ENCODE measurements around the gene ARMC12.

The ARMC12 gene

DNA sequence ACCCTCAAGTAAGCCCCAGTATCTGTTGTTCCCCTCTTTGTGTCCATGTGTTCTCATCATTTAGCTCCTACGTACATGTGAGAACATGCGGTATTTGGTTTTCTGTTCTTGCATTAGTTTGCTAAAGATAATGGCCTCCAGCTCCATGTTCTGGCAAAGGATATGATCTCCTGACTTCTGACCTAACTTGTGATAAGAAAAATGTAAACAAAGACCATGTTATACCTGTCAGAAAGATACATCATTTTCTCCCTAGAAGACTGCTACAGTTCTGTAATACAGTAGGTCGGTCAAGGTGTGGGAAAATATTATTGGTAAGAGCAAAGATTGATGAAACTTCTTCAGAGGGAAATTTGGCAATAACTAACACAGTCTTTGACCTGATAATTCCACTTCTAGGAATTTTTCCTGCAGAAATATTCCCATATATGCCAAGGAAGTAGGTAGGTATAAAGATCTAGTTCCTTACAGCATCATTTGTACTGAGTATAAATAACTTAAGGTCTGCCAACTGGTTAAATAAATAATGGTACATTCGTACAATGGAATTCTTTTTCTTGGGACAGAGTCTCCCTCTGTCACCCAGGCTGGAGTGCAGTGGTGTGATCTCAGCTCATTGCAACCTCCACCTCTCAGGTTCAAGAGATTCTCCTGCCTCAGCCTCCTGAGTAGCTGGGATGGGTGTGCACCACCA lies 29.0 kb upstream of the ARMC12 start:
- no peaks in the 10 kb centered on the region; the same call in 1 of the 2 replicates for H3K9me3 ChIP-seq (ENCODE audit: low read length)
- H3K79me2 ChIP-seq (ENCODE audit: insufficient read depth, low read length): no peaks in the 10 kb centered on the region
- no peak overlapping the region for H2AFZ ChIP-seq (ENCODE audit: low read length)
- H3K4me2 ChIP-seq (ENCODE audit: low read length): no peak overlapping the region
- H3K9me2 ChIP-seq (ENCODE audit: low read depth, low read length): no peaks in the 10 kb centered on the region
- H3K9ac ChIP-seq (ENCODE audit: low read length): no peak overlapping the region
- no peak overlapping the region for H3K4me3 ChIP-seq (ENCODE audit: low read depth, low read length, poor library complexity, severe bottlenecking)
- no peak overlapping the region for H3K27ac ChIP-seq (ENCODE audit: low read depth, low read length, poor library complexity, severe bottlenecking)
- H4K20me1 ChIP-seq (ENCODE audit: insufficient read depth, low read length): no peaks in the 10 kb centered on the region
- H3F3A ChIP-seq (ENCODE audit: insufficient read depth, low read length): no peaks in the 10 kb centered on the region
- H3K4me1 ChIP-seq (ENCODE audit: insufficient read depth, low read length, severe bottlenecking): peaks cover under 1% of the 10 kb centered on the region
- TF ChIP-seq EZH2 (IDR thresholded peaks at IDR 0.05; ENCODE audit: borderline replicate concordance, low read length): no peak
- TF ChIP-seq, protein P1, sequence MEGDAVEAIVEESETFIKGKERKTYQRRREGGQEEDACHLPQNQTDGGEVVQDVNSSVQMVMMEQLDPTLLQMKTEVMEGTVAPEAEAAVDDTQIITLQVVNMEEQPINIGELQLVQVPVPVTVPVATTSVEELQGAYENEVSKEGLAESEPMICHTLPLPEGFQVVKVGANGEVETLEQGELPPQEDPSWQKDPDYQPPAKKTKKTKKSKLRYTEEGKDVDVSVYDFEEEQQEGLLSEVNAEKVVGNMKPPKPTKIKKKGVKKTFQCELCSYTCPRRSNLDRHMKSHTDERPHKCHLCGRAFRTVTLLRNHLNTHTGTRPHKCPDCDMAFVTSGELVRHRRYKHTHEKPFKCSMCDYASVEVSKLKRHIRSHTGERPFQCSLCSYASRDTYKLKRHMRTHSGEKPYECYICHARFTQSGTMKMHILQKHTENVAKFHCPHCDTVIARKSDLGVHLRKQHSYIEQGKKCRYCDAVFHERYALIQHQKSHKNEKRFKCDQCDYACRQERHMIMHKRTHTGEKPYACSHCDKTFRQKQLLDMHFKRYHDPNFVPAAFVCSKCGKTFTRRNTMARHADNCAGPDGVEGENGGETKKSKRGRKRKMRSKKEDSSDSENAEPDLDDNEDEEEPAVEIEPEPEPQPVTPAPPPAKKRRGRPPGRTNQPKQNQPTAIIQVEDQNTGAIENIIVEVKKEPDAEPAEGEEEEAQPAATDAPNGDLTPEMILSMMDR (IDR thresholded peaks at IDR 0.05; ENCODE audit: low read length): no peak
- H3K36me3 ChIP-seq (ENCODE audit: insufficient read depth, low read length): no peaks in the 10 kb centered on the region
- no peaks in the 10 kb centered on the region for H3K27me3 ChIP-seq (ENCODE audit: insufficient read depth, low read length)

DNA sequence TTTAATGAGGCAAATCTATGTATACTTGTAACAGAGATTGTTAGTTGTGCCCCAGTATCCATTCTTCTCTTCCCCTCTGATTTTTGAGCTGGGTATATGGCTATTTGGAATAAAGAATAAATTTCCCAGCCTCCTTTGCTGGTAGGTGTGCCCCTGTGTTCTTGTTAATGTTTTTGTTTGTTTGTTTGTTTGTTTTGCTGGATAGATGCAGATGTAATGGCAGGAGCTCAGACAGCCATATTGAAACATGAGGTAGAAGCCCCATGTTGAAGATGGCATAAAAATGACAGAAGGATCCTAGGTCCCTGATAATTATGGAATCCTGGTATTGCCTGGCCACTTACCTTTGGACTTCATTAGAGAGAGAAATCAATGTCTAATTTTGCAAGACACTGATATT lies 28.2 kb upstream of the ARMC12 start:
- no peak overlapping the region for H3K4me2 ChIP-seq (ENCODE audit: low read length)
- H3K9me2 ChIP-seq (ENCODE audit: low read depth, low read length): no peaks in the 10 kb centered on the region
- H3F3A ChIP-seq (ENCODE audit: insufficient read depth, low read length): no peaks in the 10 kb centered on the region
- no peaks in the 10 kb centered on the region for H3K79me2 ChIP-seq (ENCODE audit: insufficient read depth, low read length)
- no peaks in the 10 kb centered on the region for H4K20me1 ChIP-seq (ENCODE audit: insufficient read depth, low read length)
- no peak overlapping the region for H2AFZ ChIP-seq (ENCODE audit: low read length)
- no peaks in the 10 kb centered on the region for H3K27me3 ChIP-seq (ENCODE audit: insufficient read depth, low read length)
- TF ChIP-seq, protein P1 (IDR thresholded peaks at IDR 0.05; ENCODE audit: low read length): no peak
- TF ChIP-seq EZH2 (IDR thresholded peaks at IDR 0.05; ENCODE audit: borderline replicate concordance, low read length): no peak
- no peak overlapping the region for H3K9ac ChIP-seq (ENCODE audit: low read length)
- no peak overlapping the region for H3K27ac ChIP-seq (ENCODE audit: low read depth, low read length, poor library complexity, severe bottlenecking)
- H3K4me1 ChIP-seq (ENCODE audit: insufficient read depth, low read length, severe bottlenecking): peaks cover 8% of the 10 kb centered on the region
- H3K36me3 ChIP-seq (ENCODE audit: insufficient read depth, low read length): no peaks in the 10 kb centered on the region
- no peaks in the 10 kb centered on the region; the same call in 1 of the 2 replicates for H3K9me3 ChIP-seq (ENCODE audit: low read length)
- H3K4me3 ChIP-seq (ENCODE audit: low read depth, low read length, poor library complexity, severe bottlenecking): no peak overlapping the region

DNA sequence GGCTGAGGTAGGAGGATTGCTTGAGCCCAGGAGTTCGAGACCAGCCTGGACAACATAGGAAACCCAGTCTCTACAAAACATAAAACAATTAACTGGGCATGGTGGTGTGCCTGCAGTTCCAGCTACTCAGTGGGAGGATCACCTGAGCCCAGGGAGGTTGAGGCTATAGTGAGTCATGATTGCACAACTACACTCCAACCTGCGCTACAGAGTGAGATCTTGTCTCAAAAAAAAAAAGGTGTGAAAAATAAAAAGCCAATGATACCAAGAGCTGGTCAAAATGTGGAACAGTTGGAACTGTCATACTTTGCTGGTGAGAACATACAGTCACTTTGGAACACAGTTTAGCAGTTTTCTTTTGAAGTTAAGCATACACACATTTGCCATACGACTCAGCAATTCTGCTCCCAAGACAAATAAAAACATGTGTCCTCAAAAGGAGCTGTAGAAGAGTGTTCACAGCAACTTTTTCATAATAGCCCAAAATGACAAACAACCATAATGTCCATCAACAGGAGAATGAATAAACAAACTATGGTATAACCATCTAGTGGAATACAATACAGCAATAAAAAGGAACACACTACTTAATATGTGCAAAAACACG lies 26.5 kb upstream of the ARMC12 start:
- H3K4me2 ChIP-seq (ENCODE audit: low read length): no peak overlapping the region
- no peaks in the 10 kb centered on the region for H3K27me3 ChIP-seq (ENCODE audit: insufficient read depth, low read length)
- no peaks in the 10 kb centered on the region for H3K79me2 ChIP-seq (ENCODE audit: insufficient read depth, low read length)
- no peaks in the 10 kb centered on the region for H3K9me2 ChIP-seq (ENCODE audit: low read depth, low read length)
- no peaks in the 10 kb centered on the region for H3K36me3 ChIP-seq (ENCODE audit: insufficient read depth, low read length)
- H3K27ac ChIP-seq (ENCODE audit: low read depth, low read length, poor library complexity, severe bottlenecking): no peak overlapping the region
- no peak overlapping the region for H2AFZ ChIP-seq (ENCODE audit: low read length)
- H3K4me1 ChIP-seq (ENCODE audit: insufficient read depth, low read length, severe bottlenecking): peaks cover 15% of the 10 kb centered on the region
- H3K9ac ChIP-seq (ENCODE audit: low read length): no peak overlapping the region
- H3K9me3 ChIP-seq (ENCODE audit: low read length): no peaks in the 10 kb centered on the region
- no peaks in the 10 kb centered on the region for H4K20me1 ChIP-seq (ENCODE audit: insufficient read depth, low read length)
- TF ChIP-seq, protein P1 (IDR thresholded peaks at IDR 0.05; ENCODE audit: low read length): no peak
- no peak for TF ChIP-seq EZH2 (IDR thresholded peaks at IDR 0.05; ENCODE audit: borderline replicate concordance, low read length)
- H3K4me3 ChIP-seq (ENCODE audit: low read depth, low read length, poor library complexity, severe bottlenecking): no peak overlapping the region
- H3F3A ChIP-seq (ENCODE audit: insufficient read depth, low read length): no peaks in the 10 kb centered on the region
